ENCODE data around the gene ITSN1. TPM values are rescaled to one million over a fixed set of nuclear protein-coding genes. Genes with fewer than 3 reads are reported as not detected.

The ITSN1 gene
- total RNA-seq, 1 donor from 2014 or later = 116 TPM

GRCh38 chr21:33647587-33647986 lies 5.3 kb downstream of the ITSN1 start:
- H3K4me1 Mint-ChIP-seq (ENCODE audit: low read depth) = peaks cover 56% of the 10 kb centered on the region
- no peak for TF ChIP-seq CTCF (IDR thresholded peaks at IDR 0.05; ENCODE audit: unreplicated experiment)
- H3K36me3 Mint-ChIP-seq (ENCODE audit: insufficient read depth) = peaks cover 2% of the 10 kb centered on the region

GRCh38 chr21:33648555-33648954 lies 6.3 kb downstream of the ITSN1 start:
- peaks cover 57% of the 10 kb centered on the region for H3K4me1 Mint-ChIP-seq (ENCODE audit: low read depth)
- no peak for DNase-seq (ENCODE audit: low spot score, unreplicated experiment)
- H3K27ac Mint-ChIP-seq = peak overlapping the region; percentile 65
- no peaks in the 10 kb centered on the region for H3K27me3 Mint-ChIP-seq
- H3K36me3 Mint-ChIP-seq (ENCODE audit: insufficient read depth) = peaks cover 2% of the 10 kb centered on the region
- no peak for TF ChIP-seq CTCF (IDR thresholded peaks at IDR 0.05; ENCODE audit: unreplicated experiment)
- no peaks in the 10 kb centered on the region for H3K9me3 Mint-ChIP-seq (ENCODE audit: low read depth)
- H3K4me3 Mint-ChIP-seq (ENCODE audit: low read depth) = no peak overlapping the region

More at GRCh38 chr21:33647587-33647986, 5.3 kb downstream of the ITSN1 start:
- Mint-ChIP-seq H3K4me3 (ENCODE audit: low read depth) (no peak overlapping the region), H3K27me3 (no peaks in the 10 kb centered on the region), H3K27ac (peak overlapping the region; percentile 23), H3K9me3 (ENCODE audit: low read depth) (no peaks in the 10 kb centered on the region)
- no peak for DNase-seq (ENCODE audit: low spot score, unreplicated experiment)

GRCh38 chr21:33650230-33650629 lies 7.9 kb downstream of the ITSN1 start:
- peaks cover 49% of the 10 kb centered on the region for H3K4me1 Mint-ChIP-seq (ENCODE audit: low read depth)
- DNase-seq (ENCODE audit: low spot score, unreplicated experiment) = no peak
- no peaks in the 10 kb centered on the region for H3K27me3 Mint-ChIP-seq
- no peaks in the 10 kb centered on the region for H3K9me3 Mint-ChIP-seq (ENCODE audit: low read depth)
- H3K27ac Mint-ChIP-seq = peak overlapping the region; percentile 91
- H3K36me3 Mint-ChIP-seq (ENCODE audit: insufficient read depth) = peaks cover 8% of the 10 kb centered on the region
- TF ChIP-seq CTCF (IDR thresholded peaks at IDR 0.05; ENCODE audit: unreplicated experiment) = no peak
- peak overlapping the region; percentile 7 for H3K4me3 Mint-ChIP-seq (ENCODE audit: low read depth)

- TF ChIP-seq CTCF (IDR thresholded peaks at IDR 0.05; ENCODE audit: unreplicated experiment) = no peak
- peak overlapping the region; percentile 1 for H3K4me3 Mint-ChIP-seq (ENCODE audit: low read depth)
- no peaks in the 10 kb centered on the region for H3K27me3 Mint-ChIP-seq
- peaks cover 11% of the 10 kb centered on the region for H3K36me3 Mint-ChIP-seq (ENCODE audit: insufficient read depth)
- no peak for DNase-seq (ENCODE audit: low spot score, unreplicated experiment)
- peaks cover 53% of the 10 kb centered on the region for H3K4me1 Mint-ChIP-seq (ENCODE audit: low read depth)
- peak overlapping the region; percentile 91 for H3K27ac Mint-ChIP-seq
- no peaks in the 10 kb centered on the region for H3K9me3 Mint-ChIP-seq (ENCODE audit: low read depth)
Observed at GRCh38 chr21:33650929-33651509, 8.7 kb downstream of the ITSN1 start.

GRCh38 chr21:33651965-33652680 lies 9.8 kb downstream of the ITSN1 start:
- Mint-ChIP-seq H3K4me3 (ENCODE audit: low read depth) (no peak overlapping the region), H3K9me3 (ENCODE audit: low read depth) (no peaks in the 10 kb centered on the region), H3K27ac (peak overlapping the region; percentile 91), H3K27me3 (no peaks in the 10 kb centered on the region), H3K4me1 (ENCODE audit: low read depth) (peaks cover 57% of the 10 kb centered on the region), H3K36me3 (ENCODE audit: insufficient read depth) (peaks cover 13% of the 10 kb centered on the region)
- no peak for DNase-seq (ENCODE audit: low spot score, unreplicated experiment)
- no peak for TF ChIP-seq CTCF (IDR thresholded peaks at IDR 0.05; ENCODE audit: unreplicated experiment)
